Epidermal melanocyte (primary cell): ENCODE data around the gene KHDC4.

Experiments used
- DNase-seq: peaks from one replicate; pipeline ENCODE4 v3.0.0; 2011; ENCODE audit warnings: low spot score; ENCODE audit not compliant: insufficient read length

KHDC4 gene

GRCh38 chr1:155864393-155864792 lies 69.8 kb downstream of the KHDC4 start:
- DNase-seq, result no peak
